ENCODE results near the gene BCKDK.

Gene BCKDK

GRCh38 chr16:31073142-31073969 is 34.8 kb upstream of the BCKDK start:
- Histone ChIP-seq H3K9me3 (ENCODE audit: control insufficient read depth, insufficient read depth, low read depth, low read length) (no peaks in the 10 kb centered on the region), H3K36me3 (ENCODE audit: control insufficient read depth in 2 of 2, insufficient read depth in 1 of 2, low read length in 2 of 2) (peaks cover 0 to 28% of the 10 kb centered on the region in 2 experiments; a peak in 1 of 3 replicates), H3K4me1 (ENCODE audit: control insufficient read depth, insufficient read depth, low read length) (no peaks in the 10 kb centered on the region), H3K4me3 (ENCODE audit: low read depth, low read length) (peak overlapping the region; percentile 93), H3K27ac (ENCODE audit: extremely low read depth, low read depth, low read length) (peak overlapping the region; percentile 83)
- POLR2A ChIA-PET, result interaction anchor here (0.5 to 3.9 kb wide), 23 partner anchors 9 to 387 kb away, joined by 3 to 52 read pairs (median 4); partner anchors contain the start of genes ARMC5, FUS, HSD3B7 and KAT8
- CTCF ChIA-PET, result interaction anchor here (1.0 to 1.6 kb wide), 3 partner anchors 69 to 88 kb away, joined by 3 to 11 read pairs (median 4); partner anchors contain the start of gene HSD3B7
- TF ChIP-seq ZNF580 (tag by site-specific recombination; IDR thresholded peaks at IDR 0.05) (peak; percentile 70), ZNF416 (tag by site-specific recombination; IDR thresholded peaks at IDR 0.05) (no peak), ZNF146 (tag by site-specific recombination; IDR thresholded peaks at IDR 0.05) (peak; percentile 23; the same call in 1 of the 2 replicates), ZNF530 (tag by site-specific recombination; IDR thresholded peaks at IDR 0.05; ENCODE audit: low read depth) (no peak), ZNF785 (tag by site-specific recombination; IDR thresholded peaks at IDR 0.05) (peak; percentile 26; the same call in 1 of the 2 replicates), HOXD13 (CRISPR knock-in tag; IDR thresholded peaks at IDR 0.05; ENCODE audit: borderline replicate concordance) (no peak), ZNF23 (tag by site-specific recombination; IDR thresholded peaks at IDR 0.05; ENCODE audit: borderline replicate concordance) (no peak), AEBP2 (tag by site-specific recombination; IDR thresholded peaks at IDR 0.05; ENCODE audit: borderline replicate concordance) (no peak), GLI4 (tag by site-specific recombination; IDR thresholded peaks at IDR 0.05) (0 out of 2 replicates have a peak, but pooled peaks have one; percentile 57), ZNF148 (tag by site-specific recombination; IDR thresholded peaks at IDR 0.05; ENCODE audit: borderline replicate concordance) (peak; percentile 82; the same call in 1 of the 2 replicates), ZNF223 (tag by site-specific recombination; IDR thresholded peaks at IDR 0.05) (no peak), YY2 (tag by site-specific recombination; IDR thresholded peaks at IDR 0.05) (peak; percentile 78), ZNF701 (tag by site-specific recombination; IDR thresholded peaks at IDR 0.05) (no peak), ZNF830 (tag by site-specific recombination; IDR thresholded peaks at IDR 0.05; ENCODE audit: low read depth) (no peak), ZFP69B (tag by site-specific recombination; IDR thresholded peaks at IDR 0.05) (peak; percentile 74), ZNF221 (tag by site-specific recombination; IDR thresholded peaks at IDR 0.05; ENCODE audit: borderline replicate concordance) (peak; percentile 9; the same call in 1 of the 2 replicates), ZNF398 (tag by site-specific recombination; IDR thresholded peaks at IDR 0.05) (peak; percentile 56), ZBTB26 (tag by site-specific recombination; optimal IDR thresholded peaks at IDR 0.05) (peak; percentile 90), ZNF629 (tag by site-specific recombination; IDR thresholded peaks at IDR 0.05) (peak; percentile 55; the same call in 1 of the 2 replicates), ZNF174 (tag by site-specific recombination; IDR thresholded peaks at IDR 0.05) (peak; percentile 88; the same call in 1 of the 2 replicates), ZNF10 (tag by site-specific recombination; IDR thresholded peaks at IDR 0.05) (peak; percentile 100), HOXC10 (CRISPR knock-in tag; IDR thresholded peaks at IDR 0.05) (no peak), CTCF (tag by site-specific recombination; IDR thresholded peaks at IDR 0.05) (peak; percentile 10; the same call in 1 of the 2 replicates), ZNF639 (tag by site-specific recombination; IDR thresholded peaks at IDR 0.05) (peak; percentile 71; the same call in 1 of the 2 replicates)

Measured in HEK293 (cell line).